ENCODE data around the gene WSCD2. TPM values are rescaled to one million over a fixed set of nuclear protein-coding genes. Genes with fewer than 3 reads are reported as not detected.

Gene WSCD2
- total and polyA plus RNA-seq, 2 donors (not counting 3 experiments of a cell fraction or from before 2014, with no cell fraction given): not detected

DNA sequence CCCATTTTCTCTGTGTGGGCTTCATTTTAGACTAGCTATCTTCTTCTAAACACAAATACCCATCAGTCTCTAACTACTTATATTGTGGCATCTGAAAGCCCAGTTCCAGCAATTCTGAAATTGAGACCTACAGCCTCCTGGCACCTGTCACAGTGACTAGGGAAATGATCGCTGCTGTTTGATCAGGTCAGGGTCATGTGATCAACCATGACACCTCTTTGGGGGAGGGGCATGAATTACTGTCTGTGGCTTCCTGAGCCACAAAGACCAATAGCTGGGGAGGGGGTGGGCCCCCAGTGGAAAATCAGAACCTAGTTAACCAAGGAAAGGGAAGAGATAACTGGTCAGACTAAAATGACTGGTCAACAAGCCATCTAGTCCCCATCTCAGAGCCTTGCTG, 14.1 kb downstream of the WSCD2 start:
- TF ChIP-seq JUN (IDR thresholded peaks at IDR 0.05; ENCODE audit: borderline replicate concordance, insufficient read depth, insufficient read length, low read depth) (no peak), POLR2AphosphoS5 (IDR thresholded peaks at IDR 0.05; ENCODE audit: insufficient read depth, low read depth, low read length) (no peak), POLR2A (IDR thresholded peaks at IDR 0.05; ENCODE audit: low read depth, low read length) (no peak), GATA2 (IDR thresholded peaks at IDR 0.05; ENCODE audit: insufficient read depth, insufficient read length, low read depth, low read length) (no peak), FOS (IDR thresholded peaks at IDR 0.05; ENCODE audit: borderline replicate concordance, insufficient read depth, low read length) (no peak), MYC (IDR thresholded peaks at IDR 0.05; ENCODE audit: low read depth, low read length) (no peak), EZH2 (IDR thresholded peaks at IDR 0.05; ENCODE audit: borderline replicate concordance, low read depth, low read length, severe bottlenecking) (no peak)
- TF ChIP-seq, protein P1, sequence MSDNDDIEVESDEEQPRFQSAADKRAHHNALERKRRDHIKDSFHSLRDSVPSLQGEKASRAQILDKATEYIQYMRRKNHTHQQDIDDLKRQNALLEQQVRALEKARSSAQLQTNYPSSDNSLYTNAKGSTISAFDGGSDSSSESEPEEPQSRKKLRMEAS (IDR thresholded peaks at IDR 0.05; ENCODE audit: insufficient read depth, insufficient read length): no peak
- TF ChIP-seq, protein P2, sequence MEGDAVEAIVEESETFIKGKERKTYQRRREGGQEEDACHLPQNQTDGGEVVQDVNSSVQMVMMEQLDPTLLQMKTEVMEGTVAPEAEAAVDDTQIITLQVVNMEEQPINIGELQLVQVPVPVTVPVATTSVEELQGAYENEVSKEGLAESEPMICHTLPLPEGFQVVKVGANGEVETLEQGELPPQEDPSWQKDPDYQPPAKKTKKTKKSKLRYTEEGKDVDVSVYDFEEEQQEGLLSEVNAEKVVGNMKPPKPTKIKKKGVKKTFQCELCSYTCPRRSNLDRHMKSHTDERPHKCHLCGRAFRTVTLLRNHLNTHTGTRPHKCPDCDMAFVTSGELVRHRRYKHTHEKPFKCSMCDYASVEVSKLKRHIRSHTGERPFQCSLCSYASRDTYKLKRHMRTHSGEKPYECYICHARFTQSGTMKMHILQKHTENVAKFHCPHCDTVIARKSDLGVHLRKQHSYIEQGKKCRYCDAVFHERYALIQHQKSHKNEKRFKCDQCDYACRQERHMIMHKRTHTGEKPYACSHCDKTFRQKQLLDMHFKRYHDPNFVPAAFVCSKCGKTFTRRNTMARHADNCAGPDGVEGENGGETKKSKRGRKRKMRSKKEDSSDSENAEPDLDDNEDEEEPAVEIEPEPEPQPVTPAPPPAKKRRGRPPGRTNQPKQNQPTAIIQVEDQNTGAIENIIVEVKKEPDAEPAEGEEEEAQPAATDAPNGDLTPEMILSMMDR (IDR thresholded peaks at IDR 0.05; ENCODE audit: extremely low read depth in 1 of 2, insufficient read depth in 1 of 2, low read depth in 1 of 2, low read length in 2 of 2): no peak
- dilution Hi-C loops (cut with MboI; ENCODE audit: extremely low pct_ligation_motif_present, low sequenced_read_pairs): no loop called here
- H3K4me3 ChIP-seq (replicated peaks in 1 of 3; ENCODE audit: insufficient read depth in 1 of 3, low read depth in 1 of 3, low read length in 3 of 3): no peak overlapping the region
- intact Hi-C loops (cut with micrococcal nuclease): no loop called here
- H3K79me2 ChIP-seq (ENCODE audit: control insufficient read depth, insufficient read depth, low read length): no peaks in the 10 kb centered on the region
- H3K9me1 ChIP-seq (replicated peaks; ENCODE audit: control insufficient read depth, extremely low read depth, insufficient read depth, low read length): no peaks in the 10 kb centered on the region
- no peaks in the 10 kb centered on the region for H3K36me3 ChIP-seq (ENCODE audit: control insufficient read depth in 2 of 2, extremely low read depth in 1 of 2, insufficient read depth in 2 of 2, low read length in 2 of 2)
- no peaks in the 10 kb centered on the region for H4K20me1 ChIP-seq (replicated peaks; ENCODE audit: control insufficient read depth, extremely low read depth, insufficient read depth, low read length)
- H3K9ac ChIP-seq (replicated peaks; ENCODE audit: extremely low read depth, insufficient read depth, low read length): no peak overlapping the region
- CTCF ChIA-PET: no interaction called here
- H3K27me3 ChIP-seq (ENCODE audit: control insufficient read depth in 2 of 2, insufficient read depth in 2 of 2, low read length in 2 of 2): no peaks in the 10 kb centered on the region
- H3K4me1 ChIP-seq (ENCODE audit: control insufficient read depth, extremely low read depth, insufficient read depth, low read length): no peaks in the 10 kb centered on the region
- no peak overlapping the region for H2AFZ ChIP-seq (ENCODE audit: low read depth, low read length)
- no TSS peak for BruUV-seq (replicated peaks)
- no peaks in the 10 kb centered on the region for H3K9me3 ChIP-seq (replicated peaks; ENCODE audit: control insufficient read depth, insufficient read depth, low read length)
- no peak for FAIRE-seq
- no peak overlapping the region for H3K27ac ChIP-seq (ENCODE audit: insufficient read depth, low read depth, low read length)
- DNase-seq (ENCODE audit: low read depth, low spot score): no peak
- H3K4me2 ChIP-seq (ENCODE audit: insufficient read depth, low read length): no peak overlapping the region
- POLR2A ChIA-PET: no interaction called here
